ENCODE results near the gene PSMD8.

DNA sequence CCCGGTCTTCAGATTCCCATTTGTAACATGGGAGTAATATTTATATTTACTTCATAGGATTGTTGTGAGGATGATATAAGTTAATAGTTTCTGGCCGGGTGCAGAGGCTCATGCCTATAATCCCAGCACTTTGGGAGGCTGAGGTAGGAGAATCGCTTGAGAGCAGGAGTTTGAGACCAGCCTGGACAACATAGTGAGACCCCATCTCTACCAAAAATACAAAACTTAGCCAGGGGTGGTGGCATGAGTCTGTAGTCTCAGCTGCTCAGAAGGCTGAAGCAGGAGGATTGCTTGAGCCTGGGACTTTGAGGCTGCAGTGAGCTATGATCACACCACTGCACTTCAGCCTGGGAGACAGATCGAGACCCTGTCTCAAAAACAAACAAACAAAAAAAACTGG is 27.5 kb upstream of the PSMD8 start:
- no peak for TF ChIP-seq EP300 (IDR thresholded peaks at IDR 0.05)
- no peak for TF ChIP-seq POLR2AphosphoS5 (IDR thresholded peaks at IDR 0.05)
- TF ChIP-seq, protein P1, sequence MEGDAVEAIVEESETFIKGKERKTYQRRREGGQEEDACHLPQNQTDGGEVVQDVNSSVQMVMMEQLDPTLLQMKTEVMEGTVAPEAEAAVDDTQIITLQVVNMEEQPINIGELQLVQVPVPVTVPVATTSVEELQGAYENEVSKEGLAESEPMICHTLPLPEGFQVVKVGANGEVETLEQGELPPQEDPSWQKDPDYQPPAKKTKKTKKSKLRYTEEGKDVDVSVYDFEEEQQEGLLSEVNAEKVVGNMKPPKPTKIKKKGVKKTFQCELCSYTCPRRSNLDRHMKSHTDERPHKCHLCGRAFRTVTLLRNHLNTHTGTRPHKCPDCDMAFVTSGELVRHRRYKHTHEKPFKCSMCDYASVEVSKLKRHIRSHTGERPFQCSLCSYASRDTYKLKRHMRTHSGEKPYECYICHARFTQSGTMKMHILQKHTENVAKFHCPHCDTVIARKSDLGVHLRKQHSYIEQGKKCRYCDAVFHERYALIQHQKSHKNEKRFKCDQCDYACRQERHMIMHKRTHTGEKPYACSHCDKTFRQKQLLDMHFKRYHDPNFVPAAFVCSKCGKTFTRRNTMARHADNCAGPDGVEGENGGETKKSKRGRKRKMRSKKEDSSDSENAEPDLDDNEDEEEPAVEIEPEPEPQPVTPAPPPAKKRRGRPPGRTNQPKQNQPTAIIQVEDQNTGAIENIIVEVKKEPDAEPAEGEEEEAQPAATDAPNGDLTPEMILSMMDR (IDR thresholded peaks at IDR 0.05), result no peak
